GM19035 (cell line): Measurements from ENCODE around the gene NPC2.

Source experiments
- ATAC-seq: cut with Tn5 transposase; IDR thresholded peaks from one replicate; pipeline ENCODE4 v1.9.1; 2021; ENCODE audit not compliant: unreplicated experiment

NPC2 gene

DNA sequence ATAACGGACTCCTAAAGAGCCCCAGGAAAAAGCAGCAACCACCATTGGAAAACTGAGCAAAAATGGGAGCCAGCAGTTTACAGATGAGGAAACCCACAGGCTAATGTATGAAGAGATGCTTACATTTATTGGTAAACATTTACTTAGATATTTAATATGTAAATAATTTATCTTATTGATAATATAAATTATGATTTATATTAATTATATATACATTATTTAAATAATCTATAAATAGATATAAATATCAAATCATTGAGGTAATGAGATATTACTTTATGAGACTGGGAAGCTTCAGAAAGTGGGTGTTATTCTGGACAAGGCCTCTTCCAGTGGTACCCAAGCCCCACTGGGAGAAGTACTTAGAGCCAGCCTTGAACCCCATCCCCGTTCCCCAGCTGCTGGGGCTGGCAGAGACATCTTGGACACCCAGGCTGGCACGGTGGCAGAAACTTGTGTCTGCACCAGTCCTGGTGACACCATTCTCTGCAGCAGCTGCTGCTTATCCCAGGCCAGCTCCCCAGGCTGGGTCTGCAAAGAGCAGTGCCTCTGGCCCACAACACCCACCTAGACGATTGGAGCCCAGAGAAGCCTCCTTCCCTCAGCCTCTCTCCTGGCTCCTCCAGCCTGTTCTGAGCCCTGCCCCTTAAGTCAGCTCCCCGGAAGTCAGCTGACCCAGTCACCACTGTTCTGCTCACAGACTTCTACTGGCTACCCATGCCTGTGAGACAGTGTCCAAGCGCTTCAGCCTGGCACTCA is 26.4 kb upstream of the NPC2 start:
- ATAC-seq, result no peak

DNA sequence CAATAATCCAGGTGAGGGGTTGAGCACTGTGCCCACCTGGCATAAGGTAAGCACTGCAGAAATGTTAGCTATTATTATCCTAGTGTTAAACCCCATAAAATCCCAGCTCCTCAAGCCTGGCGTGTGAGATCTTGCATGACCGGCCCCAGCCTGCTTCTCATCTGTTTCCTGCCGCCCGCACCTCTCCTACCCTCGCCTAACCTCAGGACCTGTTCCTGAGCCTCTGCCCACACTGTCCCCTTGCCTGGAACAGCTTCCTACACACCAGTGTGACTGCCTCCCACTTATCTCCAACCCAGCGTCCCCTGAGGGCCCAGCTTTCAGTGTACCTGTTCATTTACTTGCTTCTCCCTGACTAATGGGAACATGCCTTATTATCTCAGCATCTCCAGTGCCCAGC is 25.1 kb upstream of the NPC2 start:
- no peak for ATAC-seq

DNA sequence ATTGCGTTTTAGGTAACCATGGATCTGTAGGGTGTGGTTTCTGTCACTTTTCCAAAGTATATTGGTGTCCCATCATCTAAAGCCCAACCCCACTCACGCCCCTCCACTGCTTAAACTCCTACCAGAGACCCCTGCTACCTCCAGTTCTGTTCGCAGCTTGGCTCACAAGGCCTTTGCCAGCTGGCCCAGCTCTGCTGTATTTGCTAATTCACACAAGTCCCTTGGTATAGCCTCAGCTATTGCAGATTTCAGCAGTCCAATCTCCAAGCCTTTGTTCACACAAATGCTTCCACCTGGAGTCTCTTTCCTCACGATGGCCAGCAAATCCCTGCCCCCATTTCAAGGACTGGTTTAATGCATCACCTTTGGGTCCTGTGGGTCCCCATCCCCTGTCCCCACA is 24.6 kb upstream of the NPC2 start:
- no peak for ATAC-seq

DNA sequence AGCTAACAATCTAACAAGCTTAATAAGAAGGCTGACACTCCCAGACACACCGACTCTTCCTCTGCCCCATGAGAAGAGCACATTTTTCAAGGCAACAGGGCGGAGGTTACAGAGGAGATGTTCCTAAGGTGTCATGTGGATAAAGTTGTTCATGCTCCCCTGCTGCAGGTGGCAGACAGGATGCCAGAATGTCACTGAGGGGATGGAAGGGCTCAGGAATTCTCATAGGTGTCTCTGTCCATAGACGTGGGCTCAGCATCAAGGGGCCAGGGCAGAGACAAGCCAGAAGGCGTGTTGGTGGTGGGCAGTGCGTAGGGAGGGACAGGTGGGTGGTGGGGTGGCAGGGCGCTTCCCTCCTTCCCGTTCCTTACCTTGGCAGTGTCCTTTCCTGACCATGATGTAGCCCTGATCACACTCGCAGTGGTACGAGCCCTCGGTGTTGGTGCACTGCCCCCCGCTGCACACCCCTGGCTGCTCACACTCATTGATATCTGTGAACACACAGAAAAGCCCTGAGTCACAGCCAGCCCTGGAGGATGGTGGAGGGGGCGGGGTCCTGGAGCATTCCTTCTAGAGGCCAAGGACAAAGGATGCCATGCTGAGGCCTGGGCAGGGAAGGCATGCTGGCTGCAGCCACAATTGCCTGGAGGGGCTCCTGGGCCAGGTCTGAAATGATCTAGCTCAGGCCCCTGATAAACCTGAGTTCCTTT is 23.5 kb upstream of the NPC2 start:
- no peak for ATAC-seq

DNA sequence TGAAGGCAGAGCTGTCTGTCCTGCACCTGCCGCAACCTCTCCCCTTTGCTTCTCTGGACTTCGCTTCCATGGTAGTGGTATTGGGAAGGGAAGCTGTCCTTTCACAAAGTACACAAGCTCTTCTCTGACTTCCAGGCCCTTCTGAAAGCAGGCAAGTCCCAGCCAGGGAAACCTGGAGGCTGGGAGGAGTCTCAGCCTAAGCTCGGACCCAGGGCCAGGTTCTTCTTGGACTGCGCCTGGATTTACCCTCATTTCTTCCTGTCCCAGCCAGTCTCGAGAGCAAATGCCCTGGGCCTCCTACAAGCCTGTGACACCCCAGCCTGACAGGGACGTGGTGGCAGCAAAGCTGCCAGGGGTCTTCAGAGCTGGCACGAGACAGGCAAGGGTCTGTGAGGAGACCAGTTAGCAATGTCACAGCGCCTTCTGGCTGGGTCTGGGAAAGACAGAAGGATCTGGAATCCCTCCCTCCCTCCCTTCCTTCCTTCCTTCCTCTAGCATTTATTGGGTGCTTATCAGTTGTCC is 22.8 kb upstream of the NPC2 start:
- ATAC-seq, result no peak

DNA sequence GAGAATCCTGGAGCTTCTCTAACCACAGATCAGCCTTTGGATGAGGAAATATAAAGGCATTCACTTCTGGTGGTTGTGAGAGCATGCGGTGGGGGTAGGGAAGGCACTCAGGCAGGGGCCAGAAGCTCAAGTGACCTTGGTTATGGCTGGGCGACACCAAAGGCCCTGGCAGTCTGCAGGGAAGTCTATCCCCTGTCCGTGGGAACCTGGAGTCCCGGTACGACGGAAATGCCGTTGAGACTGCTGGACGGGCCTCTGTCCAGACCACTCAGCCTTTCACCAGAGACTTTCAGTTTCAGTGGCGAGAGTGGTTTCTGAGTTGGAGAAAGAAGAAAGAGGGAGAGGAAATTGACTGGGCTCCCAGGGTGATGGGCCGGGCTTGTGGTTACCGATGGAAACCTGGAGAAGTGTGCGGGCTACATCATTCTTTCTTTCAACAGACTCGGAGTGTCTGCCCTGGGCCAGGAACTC is 21.4 kb upstream of the NPC2 start:
- ATAC-seq, result no peak

DNA sequence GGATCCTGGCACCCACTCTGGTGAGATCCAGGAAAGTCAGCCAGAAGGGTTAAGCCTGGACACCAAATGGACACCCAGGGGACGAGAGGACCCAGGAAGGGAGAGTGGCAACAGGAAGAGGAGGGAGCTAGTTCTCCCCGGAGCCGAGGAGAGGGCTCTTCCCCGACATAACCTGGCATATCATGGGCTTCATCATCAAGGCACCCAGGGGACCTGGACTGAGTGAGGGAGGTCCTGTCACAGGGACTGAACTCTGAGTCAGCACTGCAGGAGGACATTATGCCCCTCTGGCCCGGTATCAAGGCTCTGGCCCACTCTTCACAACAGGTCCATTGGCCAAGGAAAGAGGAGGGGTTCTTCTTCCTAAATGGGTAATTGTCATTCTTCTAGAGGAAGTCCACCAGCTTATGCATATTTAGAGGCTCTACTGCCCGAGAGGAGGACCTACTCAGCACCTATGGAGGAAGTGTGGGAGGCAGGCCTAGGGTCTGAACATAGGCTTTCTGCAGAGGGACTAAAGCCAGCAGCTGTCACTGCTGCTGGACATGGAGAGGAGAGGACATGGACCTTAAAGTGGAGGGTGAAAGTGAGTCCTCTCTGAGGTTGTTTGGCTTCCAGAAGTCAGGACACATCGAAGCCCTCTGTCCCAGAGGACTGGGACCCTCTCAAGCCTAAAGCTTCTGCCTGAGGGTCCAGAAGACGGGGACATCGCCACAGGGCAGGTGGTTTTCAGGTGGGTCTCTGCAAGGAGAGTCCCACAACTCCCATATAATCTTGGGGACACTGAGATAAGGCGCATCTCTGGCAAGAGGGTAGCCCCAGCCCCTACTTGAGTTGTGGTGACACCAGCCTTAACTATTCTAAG is 19.1 kb upstream of the NPC2 start:
- ATAC-seq, result no peak

DNA sequence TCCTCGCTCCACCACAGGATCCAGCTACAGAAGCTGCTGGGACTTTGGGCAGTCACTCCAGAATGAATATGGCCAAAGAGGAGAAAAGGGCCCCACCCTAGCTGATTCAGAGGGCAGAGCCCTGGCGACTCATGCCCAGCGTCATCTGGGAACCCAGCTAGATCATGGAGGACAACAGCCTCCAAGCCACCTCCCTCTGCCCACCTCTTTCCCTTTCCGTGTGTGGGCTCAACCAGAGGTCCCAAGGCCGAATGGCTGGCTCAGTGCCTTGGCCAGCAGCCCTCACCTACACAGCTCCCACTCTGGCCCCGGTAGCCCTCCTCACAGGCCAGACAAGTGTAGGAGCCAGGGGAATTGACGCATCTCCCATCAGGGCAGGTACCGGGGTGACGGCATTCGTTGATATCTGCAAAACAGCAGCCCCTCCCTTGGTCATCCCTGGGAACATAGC is 17.9 kb upstream of the NPC2 start:
- ATAC-seq, result no peak

DNA sequence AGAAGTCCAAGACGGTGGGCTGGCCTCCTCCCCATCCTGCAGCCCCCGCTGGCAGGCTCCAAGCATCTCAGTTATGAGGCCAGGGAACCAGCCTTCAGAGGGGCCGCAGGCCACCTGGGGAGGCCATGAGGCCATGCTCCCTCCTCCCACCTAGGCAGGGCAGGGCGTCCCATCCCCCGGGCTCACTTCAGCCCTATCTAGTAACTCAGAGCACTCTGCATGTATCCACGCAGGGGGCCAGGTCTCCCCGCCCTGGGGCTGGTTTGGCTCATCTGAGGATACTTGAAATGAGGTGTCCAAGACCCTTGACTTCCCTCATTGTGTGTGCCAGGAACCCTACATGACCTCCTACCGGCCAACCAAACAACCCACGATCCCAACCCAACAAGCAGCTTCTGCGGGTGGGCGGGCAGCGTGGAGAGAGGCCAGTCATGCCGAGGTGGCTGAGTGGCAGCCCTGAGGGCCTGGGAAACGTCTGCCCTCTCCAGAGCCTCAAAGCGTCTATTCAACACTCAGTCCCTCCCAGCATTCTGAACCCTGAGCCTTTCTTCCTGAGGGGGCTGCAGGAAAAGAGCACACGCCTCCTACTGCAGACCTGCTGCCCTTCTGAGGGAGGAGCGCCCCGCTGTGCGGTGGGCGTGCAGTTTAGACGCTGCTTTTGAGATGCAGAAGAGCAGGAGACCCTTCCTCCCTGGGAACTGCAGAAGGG is 17.3 kb upstream of the NPC2 start:
- no peak for ATAC-seq

DNA sequence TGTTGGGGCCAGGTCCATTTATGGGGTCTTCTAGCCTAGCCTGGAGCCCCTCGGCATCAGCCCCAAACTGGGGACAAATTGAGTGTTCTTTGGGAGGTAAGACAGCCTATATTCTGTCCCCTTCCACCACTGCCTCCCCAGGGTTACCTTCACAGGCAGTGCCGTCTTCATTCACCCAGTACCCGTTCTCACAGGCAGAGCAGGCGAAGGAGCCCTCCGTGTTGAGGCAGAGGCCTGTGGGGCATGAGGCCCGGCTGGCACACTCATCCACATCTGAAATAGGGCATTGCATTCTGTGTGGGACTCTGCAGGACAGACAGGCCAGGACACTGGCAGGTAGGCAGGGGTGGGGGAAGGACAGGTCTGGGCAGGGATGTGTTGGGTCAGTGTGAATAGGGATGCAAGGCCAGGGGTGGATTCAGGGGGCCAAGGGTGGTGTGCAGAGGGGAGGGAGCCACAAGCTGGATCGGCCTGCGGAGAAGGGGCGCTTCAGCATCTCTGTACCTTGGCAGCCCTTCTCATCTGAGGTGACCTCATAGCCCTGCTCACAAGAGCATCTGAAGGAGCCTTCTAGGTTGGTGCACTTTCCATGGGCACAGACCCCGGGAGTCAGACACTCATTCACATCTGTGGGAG is 16.6 kb upstream of the NPC2 start:
- ATAC-seq, result no peak

DNA sequence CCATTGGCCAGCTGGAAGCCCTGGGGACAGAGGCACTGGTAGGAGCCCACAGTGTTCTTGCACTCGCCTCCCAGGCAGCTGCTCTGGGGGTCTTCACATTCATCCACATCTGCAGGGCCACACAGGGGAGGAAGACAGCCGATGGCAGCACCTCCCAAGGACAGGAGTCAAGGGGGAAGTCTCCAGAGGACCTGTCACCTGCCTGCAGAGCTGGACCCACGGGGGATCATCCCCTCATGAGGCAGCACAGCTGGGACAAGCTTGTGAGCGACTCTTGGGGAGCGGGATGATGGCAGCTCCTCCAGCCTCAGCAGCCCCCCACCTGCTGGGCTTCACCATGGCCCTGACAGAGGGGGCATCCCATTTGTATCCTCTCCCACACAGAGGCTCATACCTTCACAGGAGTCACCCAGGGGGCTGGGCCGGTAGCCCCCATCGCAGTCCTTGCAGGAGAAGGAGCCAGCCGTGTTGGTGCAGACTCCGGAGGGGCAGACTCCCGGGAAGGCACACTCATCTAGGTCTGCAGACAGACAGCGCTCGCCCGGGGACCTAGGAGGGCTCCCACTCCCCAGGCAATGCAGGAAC is 15.8 kb upstream of the NPC2 start:
- no peak for ATAC-seq

DNA sequence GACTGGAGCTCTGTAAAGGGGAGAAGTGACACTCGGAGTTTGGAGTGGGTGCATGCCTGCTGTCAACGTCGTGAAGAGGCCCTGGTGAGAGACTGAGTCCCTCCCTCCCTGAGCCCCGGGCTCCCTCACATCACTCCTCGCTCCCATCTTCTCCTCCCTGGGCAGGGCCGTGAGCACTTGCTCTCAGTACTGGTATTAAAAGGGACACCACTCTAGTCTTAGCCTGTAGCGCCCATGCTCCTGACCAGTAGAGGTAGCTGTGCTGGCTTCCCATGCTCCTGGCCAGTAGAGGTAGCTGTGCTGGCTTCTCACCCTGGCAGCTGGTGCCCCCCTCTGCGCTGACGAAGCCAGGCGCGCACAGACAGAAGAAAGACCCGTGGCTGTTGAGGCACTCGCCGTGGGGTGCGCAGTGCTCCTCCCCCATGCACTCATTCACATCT is 15.2 kb upstream of the NPC2 start:
- no peak for ATAC-seq

DNA sequence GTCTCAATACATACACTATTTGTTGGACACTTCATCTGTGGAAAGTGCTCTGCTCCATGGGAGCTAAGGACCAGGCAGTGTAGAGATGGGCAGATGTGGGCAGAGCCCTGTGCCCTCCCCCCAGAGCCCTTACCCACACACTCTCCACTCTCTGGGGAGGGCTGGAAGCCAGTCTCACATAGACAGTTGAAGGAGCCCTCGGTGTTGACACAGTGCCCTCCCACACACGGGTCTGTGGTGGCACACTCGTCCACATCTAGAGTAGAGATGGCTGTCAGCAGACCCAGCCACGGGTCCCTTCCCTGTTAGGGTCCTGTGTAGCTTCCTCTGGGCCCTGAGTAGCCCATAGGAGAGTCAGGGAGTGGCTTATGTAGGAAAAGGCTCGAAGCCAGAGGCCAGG is 14.7 kb upstream of the NPC2 start:
- ATAC-seq, result no peak

DNA sequence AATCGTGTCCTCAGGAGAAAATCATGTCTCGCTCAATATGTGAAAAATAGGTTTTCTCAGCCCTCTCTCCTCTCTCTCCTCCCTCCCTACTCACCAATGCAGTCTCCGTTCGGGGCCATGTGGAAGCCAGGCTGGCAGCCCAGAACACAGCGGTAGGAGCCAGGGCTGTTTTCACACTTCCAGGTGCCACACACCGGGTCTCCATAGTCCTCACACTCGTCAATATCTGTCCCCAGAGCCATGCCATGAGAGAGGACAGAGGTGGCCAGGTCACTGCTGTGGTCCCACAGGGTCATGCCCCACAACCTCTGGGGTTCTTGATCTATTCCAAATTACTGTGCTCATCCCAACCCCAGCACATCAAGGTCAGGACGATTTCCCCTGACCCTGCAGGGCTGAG is 14.0 kb upstream of the NPC2 start:
- ATAC-seq, result no peak

DNA sequence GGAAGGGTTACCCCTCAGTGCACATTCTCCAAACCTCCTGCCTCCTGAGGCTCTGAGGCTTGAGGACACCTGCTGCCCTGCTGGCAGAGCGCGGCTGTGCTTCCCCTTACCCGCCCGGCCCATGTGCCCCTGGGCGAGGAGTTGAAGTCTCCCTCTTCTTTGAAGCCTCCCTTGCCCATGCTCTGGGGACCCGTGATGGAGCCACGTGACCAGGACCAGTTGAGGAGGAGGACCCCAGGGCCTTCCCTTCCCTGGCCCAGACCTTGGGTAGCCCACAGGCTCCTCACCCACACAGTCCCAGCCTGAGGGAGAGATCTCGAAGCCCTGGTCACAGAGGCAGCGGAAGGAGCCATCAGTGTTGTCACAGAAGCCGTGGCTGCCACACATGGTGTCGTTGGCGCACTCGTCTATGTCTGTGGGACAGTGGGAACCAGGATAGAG is 13.3 kb upstream of the NPC2 start:
- no peak for ATAC-seq

DNA sequence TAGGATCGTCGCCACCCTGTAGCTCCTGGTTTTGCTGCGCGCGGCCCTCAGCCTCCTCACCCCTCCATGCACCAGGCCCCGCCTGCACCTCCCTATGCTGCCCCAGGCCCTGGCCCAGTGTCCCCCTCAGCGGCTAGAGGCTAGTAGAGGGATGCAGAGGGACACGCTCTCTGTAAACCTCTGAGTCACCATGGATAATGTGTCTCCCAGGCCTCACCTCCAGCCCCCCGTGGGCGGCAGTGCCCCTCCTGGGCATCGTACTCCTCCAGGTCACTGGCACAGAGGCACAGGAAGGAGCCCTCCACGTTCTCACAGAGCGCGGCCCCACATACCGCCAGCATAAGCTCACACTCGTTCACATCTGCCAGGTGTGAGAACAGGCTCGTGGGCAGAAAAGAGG is 12.7 kb upstream of the NPC2 start:
- ATAC-seq, result no peak

DNA sequence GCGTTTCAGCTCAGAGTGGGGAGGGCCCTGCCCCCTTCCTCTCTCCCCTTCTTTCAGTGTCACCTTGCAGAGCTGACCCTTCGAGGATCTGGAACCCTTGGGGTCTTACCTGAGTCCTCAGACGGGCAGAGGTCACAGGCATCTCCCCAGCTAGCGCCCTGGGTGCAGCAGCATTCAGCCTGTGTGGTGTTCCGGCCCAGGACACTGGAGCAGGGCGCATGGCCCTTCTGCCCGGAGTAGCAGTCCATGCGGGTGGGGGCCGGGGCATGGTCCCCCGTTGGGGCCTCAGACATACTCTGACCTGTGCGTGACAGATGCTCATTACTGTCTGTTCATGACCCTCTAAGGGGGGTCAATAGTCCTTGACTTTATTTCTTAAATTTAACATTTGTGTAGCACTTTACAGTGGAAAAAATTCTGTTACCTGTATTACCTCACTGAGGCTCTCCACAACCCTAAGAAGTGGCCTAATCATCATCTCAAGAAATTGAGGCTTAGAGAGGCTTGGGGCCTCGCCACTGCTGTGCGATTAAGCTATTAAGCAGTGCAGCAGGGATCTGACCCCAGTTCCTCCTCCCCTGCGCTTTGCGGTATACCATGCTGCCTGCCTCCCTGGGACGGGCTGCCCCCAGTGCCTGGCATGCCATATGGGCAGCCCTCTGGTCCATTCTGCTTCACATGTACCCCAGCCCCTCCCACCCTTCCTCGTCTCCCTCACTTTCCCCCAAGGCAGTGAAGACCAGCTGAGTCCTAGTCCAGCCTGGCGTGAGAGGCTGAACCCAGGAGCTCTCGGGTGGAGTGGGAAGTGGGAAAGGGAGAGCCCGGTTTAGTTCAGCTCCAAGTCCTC is 12.0 kb upstream of the NPC2 start:
- no peak for ATAC-seq

DNA sequence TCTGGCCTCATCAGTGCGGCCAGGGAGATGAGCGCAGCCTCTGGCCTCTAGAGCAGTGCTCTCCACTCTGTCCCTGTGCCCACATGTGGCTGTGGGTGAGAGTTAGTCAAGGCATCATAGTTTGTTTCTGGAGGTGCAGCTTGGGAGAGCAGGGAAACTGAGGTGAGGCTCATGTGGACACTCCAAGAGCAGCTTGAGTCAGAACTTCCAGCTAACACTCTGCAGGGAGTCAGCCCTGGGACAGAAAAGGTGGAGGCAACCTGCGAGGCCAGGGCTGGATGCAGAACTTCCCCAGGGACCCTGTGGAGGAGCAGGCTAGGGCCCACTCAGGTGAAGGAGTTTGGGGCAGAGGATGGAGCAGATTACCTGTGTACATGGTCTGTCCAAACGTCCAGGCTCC is 11.3 kb upstream of the NPC2 start:
- no peak for ATAC-seq

DNA sequence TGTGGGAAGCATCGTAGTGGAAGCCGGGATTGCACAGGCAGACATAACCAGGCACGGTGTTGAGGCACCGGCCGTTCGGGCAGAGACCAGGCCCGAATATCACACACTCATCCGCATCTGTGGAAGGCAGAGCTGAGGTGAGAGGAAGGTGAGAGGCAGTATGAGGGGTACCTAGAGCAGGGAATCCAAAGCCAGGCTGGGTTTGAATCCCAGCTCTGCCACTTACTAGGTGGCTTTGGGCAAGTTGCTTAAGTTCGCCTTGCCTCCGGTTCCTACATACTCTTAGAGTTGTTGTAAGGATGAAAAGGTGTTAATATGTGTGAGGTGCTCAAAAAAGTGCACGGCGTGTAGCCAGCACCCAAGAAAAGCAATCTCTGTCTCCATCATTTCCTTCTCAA is 10.8 kb upstream of the NPC2 start:
- ATAC-seq, result no peak
